Activated naive CD4-positive, alpha-beta T cell (primary cell): ENCODE results near the gene GALK1.
"Not testable (repeated sequence)": the region's sequence is repeated elsewhere in the genome, so short reads cannot be mapped to it uniquely, and the experiment has no call there.

Experiments
- DNase-seq, 4 experiments: peaks; one replicate each; lab custom pipeline; 2025; lab: John Stamatoyannopoulos, UW

Gene GALK1

GRCh38 chr17:75765981-75766380, 989 bp upstream of the GALK1 start:
- DNase-seq: no peak

GRCh38 chr17:75764417-75764710, 628 bp downstream of the GALK1 start:
- DNase-seq: no peak

- DNase-seq: no peak
Observed at GRCh38 chr17:75763613-75764416, 1.2 kb downstream of the GALK1 start.

- no peak for DNase-seq
Observed at GRCh38 chr17:75763269-75763607, 1.8 kb downstream of the GALK1 start.

- no peak for DNase-seq
Observed at GRCh38 chr17:75762513-75763268, 2.3 kb downstream of the GALK1 start.

GRCh38 chr17:75759978-75760640, 4.9 kb downstream of the GALK1 start:
- DNase-seq: not testable (repeated sequence)

GRCh38 chr17:75759457-75759856, 5.5 kb downstream of the GALK1 start:
- no peak for DNase-seq

- no peak for DNase-seq
Observed at GRCh38 chr17:75758131-75758905, 6.7 kb downstream of the GALK1 start.

- no peak for DNase-seq
Observed at GRCh38 chr17:75757086-75757681, 7.8 kb downstream of the GALK1 start.

- DNase-seq: no peak
Observed at GRCh38 chr17:75756451-75757085, 8.4 kb downstream of the GALK1 start.

- no peak for DNase-seq
Observed at GRCh38 chr17:75755990-75756389, 9.0 kb downstream of the GALK1 start.

GRCh38 chr17:75755205-75755901, 9.6 kb downstream of the GALK1 start:
- no peak for DNase-seq

- no peak for DNase-seq
Observed at GRCh38 chr17:75754378-75755204, 10.4 kb downstream of the GALK1 start.

- DNase-seq: peak; percentile 25 to 71 (median 48)
Observed at GRCh38 chr17:75753514-75754377, 11.2 kb downstream of the GALK1 start.

- no peak for DNase-seq
Observed at GRCh38 chr17:75752802-75753513, 12.0 kb downstream of the GALK1 start.

- no peak for DNase-seq
Observed at GRCh38 chr17:75752405-75752709, 12.6 kb downstream of the GALK1 start.

- no peak for DNase-seq
Observed at GRCh38 chr17:75751676-75752404, 13.2 kb downstream of the GALK1 start.
